Measurements from ENCODE around the gene ZMYND8. TPM values are rescaled to one million over a fixed set of nuclear protein-coding genes. Genes with fewer than 3 reads are reported as not detected.

Gene ZMYND8
- total RNA-seq, 3 donors from 2014 or later (not counting 1 experiment from before 2014, with no cell fraction given), result 57.6 to 72.6 (median 69.8) TPM

DNA sequence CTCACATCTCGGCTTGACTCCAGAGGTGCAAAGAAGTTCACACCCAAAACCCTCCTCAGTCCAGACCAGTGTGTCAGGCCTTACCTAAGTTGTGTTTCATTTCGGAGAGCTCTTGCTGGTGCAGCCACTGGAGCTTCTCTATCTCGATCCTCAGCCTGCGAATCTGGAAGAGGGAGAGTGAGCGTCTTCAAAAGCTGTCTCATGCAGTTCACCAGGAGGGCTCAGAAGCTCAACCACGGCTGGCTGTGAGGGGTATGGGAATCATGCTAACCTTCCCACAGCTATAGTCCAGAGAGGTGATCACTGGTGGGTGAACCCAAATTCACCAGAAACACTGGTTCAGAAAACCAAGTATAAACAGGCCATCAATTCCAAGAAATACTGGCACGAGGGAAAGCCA is 129.4 kb downstream of the ZMYND8 start:
- DNase-seq, result no peak
- Histone ChIP-seq H3K27me3 (ENCODE audit: control insufficient read depth, insufficient read depth, low read length) (no peaks in the 10 kb centered on the region), H3K36me3 (ENCODE audit: control insufficient read depth, insufficient read depth, low read length) (peaks cover 69% of the 10 kb centered on the region), H3K9me3 (ENCODE audit: control insufficient read depth, insufficient read depth, low read length) (no peaks in the 10 kb centered on the region), H3K27ac (ENCODE audit: low read length) (no peak overlapping the region), H3K4me3 (ENCODE audit: low read length) (no peak overlapping the region), H3K4me1 (ENCODE audit: control insufficient read depth, insufficient read depth, low read length) (no peaks in the 10 kb centered on the region)
- intact Hi-C loops (cut with micrococcal nuclease), result no loop called here
- no peak overlapping the region for H3K27ac Mint-ChIP-seq
- no peaks in the 10 kb centered on the region for H3K9me3 Mint-ChIP-seq
- ATAC-seq, result no peak
- peaks cover 15% of the 10 kb centered on the region for H3K36me3 Mint-ChIP-seq
- H3K27me3 Mint-ChIP-seq (ENCODE audit: low read depth in 2 of 2), result no peaks in the 10 kb centered on the region
- TF ChIP-seq CTCF (IDR thresholded peaks at IDR 0.05), result no peak
- no peak overlapping the region for H3K4me3 Mint-ChIP-seq
- 96% methylated on average over 5 of the region's 7 CpGs for WGBS (ENCODE audit: insufficient coverage)
- peaks cover 4 to 18% of the 10 kb centered on the region in 2 donors for H3K4me1 Mint-ChIP-seq

DNA sequence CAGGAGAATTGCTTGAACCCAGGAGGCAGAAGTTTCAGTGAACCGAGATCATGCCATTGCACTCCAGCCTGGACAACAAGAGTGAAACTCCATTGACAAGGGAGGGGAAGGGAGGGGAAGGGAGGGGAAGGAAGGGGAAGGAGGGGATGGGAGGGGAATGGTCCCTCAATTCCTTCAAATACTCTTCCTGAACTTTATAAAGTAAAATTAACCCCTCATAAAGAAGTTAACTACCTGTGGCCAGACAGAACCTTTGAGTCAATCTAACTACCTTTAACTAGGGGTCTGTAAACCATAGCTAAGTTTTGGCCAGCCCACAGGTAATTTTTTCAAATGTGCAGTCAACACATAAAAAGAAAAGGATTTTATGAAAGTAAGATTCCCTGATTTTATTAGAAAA is 131.0 kb downstream of the ZMYND8 start:
- ATAC-seq, result no peak
- Mint-ChIP-seq H3K27ac (no peak overlapping the region), H3K27me3 (ENCODE audit: low read depth in 2 of 2) (no peaks in the 10 kb centered on the region), H3K36me3 (peaks cover 10% of the 10 kb centered on the region), H3K4me1 (peaks cover 7% of the 10 kb centered on the region in 2 donors), H3K4me3 (no peak overlapping the region), H3K9me3 (no peaks in the 10 kb centered on the region)
- WGBS (ENCODE audit: insufficient coverage), result 100% methylated on average over 1 of the region's 1 CpG
- peaks cover 76% of the 10 kb centered on the region for H3K36me3 ChIP-seq (ENCODE audit: control insufficient read depth, insufficient read depth, low read length)
- no peaks in the 10 kb centered on the region for H3K9me3 ChIP-seq (ENCODE audit: control insufficient read depth, insufficient read depth, low read length)
- no peaks in the 10 kb centered on the region for H3K27me3 ChIP-seq (ENCODE audit: control insufficient read depth, insufficient read depth, low read length)
- no peaks in the 10 kb centered on the region for H3K4me1 ChIP-seq (ENCODE audit: control insufficient read depth, insufficient read depth, low read length)
- intact Hi-C loops (cut with micrococcal nuclease), result no loop called here
- no peak overlapping the region for H3K27ac ChIP-seq (ENCODE audit: low read length)
- TF ChIP-seq CTCF (IDR thresholded peaks at IDR 0.05), result no peak
- DNase-seq, result no peak
- H3K4me3 ChIP-seq (ENCODE audit: low read length), result no peak overlapping the region

DNA sequence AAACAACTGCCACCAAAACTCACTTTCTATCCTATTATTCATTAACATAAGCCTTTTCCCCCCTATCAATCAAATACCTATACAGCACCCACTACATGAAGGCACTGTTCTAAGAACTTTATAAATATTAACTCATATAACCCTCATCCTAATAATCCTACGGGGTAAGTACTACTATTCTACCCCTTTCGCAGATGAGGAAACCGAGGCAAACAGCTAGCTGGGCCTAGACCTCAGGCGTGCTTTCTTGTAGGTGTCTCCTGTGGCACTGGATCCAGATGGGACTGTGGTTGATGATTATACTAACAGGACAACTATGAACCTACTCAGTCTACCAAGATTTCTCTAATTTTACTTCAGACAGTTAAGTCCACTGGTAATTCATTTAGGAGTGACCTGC is 131.6 kb downstream of the ZMYND8 start:
- Histone ChIP-seq H3K36me3 (ENCODE audit: control insufficient read depth, insufficient read depth, low read length) (peaks cover 77% of the 10 kb centered on the region), H3K27ac (ENCODE audit: low read length) (no peak overlapping the region), H3K4me1 (ENCODE audit: control insufficient read depth, insufficient read depth, low read length) (no peaks in the 10 kb centered on the region), H3K4me3 (ENCODE audit: low read length) (no peak overlapping the region), H3K27me3 (ENCODE audit: control insufficient read depth, insufficient read depth, low read length) (no peaks in the 10 kb centered on the region), H3K9me3 (ENCODE audit: control insufficient read depth, insufficient read depth, low read length) (no peaks in the 10 kb centered on the region)
- H3K27ac Mint-ChIP-seq, result peak overlapping the region; percentile 4 to 74
- H3K4me3 Mint-ChIP-seq, result no peak overlapping the region
- DNase-seq, result no peak
- peaks cover 7 to 8% of the 10 kb centered on the region in 2 donors for H3K4me1 Mint-ChIP-seq
- no peak for ATAC-seq
- TF ChIP-seq CTCF (IDR thresholded peaks at IDR 0.05), result no peak
- no peaks in the 10 kb centered on the region for H3K9me3 Mint-ChIP-seq
- 100% methylated on average over 2 of the region's 4 CpGs for WGBS (ENCODE audit: insufficient coverage)
- intact Hi-C loops (cut with micrococcal nuclease), result no loop called here
- peaks cover 10% of the 10 kb centered on the region for H3K36me3 Mint-ChIP-seq
- no peaks in the 10 kb centered on the region for H3K27me3 Mint-ChIP-seq (ENCODE audit: low read depth in 2 of 2)

GRCh38 chr20:47224300-47224791 is 132.2 kb downstream of the ZMYND8 start:
- H3K27me3 Mint-ChIP-seq (ENCODE audit: low read depth in 2 of 2), result no peaks in the 10 kb centered on the region
- no peak for TF ChIP-seq CTCF (IDR thresholded peaks at IDR 0.05)
- peaks cover 78% of the 10 kb centered on the region for H3K36me3 ChIP-seq (ENCODE audit: control insufficient read depth, insufficient read depth, low read length)
- no peaks in the 10 kb centered on the region for H3K4me1 ChIP-seq (ENCODE audit: control insufficient read depth, insufficient read depth, low read length)
- peak overlapping the region; percentile 4 to 74 for H3K27ac Mint-ChIP-seq
- intact Hi-C loops (cut with micrococcal nuclease), result no loop called here
- DNase-seq (no peak), ATAC-seq (no peak)
- 97% methylated on average over 11 of the region's 11 CpGs for WGBS (ENCODE audit: insufficient coverage)
- no peak overlapping the region for H3K27ac ChIP-seq (ENCODE audit: low read length)
- H3K9me3 ChIP-seq (ENCODE audit: control insufficient read depth, insufficient read depth, low read length), result no peaks in the 10 kb centered on the region
- H3K4me3 Mint-ChIP-seq, result no peak overlapping the region
- H3K4me1 Mint-ChIP-seq, result peaks cover 7 to 11% of the 10 kb centered on the region in 2 donors
- peaks cover 10% of the 10 kb centered on the region for H3K36me3 Mint-ChIP-seq
- no peak overlapping the region for H3K4me3 ChIP-seq (ENCODE audit: low read length)
- no peaks in the 10 kb centered on the region for H3K9me3 Mint-ChIP-seq
- H3K27me3 ChIP-seq (ENCODE audit: control insufficient read depth, insufficient read depth, low read length), result no peaks in the 10 kb centered on the region
